Smooth muscle cell (in vitro differentiated cells): Measurements from ENCODE around the gene ACOT13. TPM values are rescaled to one million over a fixed set of nuclear protein-coding genes. Genes with fewer than 3 reads are reported as not detected.

Source experiments
- DNase-seq: peaks from one replicate; lab custom pipeline; 2025; ENCODE audit not compliant: unreplicated experiment; lab: John Stamatoyannopoulos, UW
- H2AFZ ChIP-seq: fragments of 200-600 bp; sonication (generic); 2 replicates; pipeline ENCODE4 v1.6.0; 2016; ENCODE audit warnings: antibody characterized with exemption, low read depth, mild to moderate bottlenecking
- H3F3A ChIP-seq: fragments of 200-600 bp; sonication (generic); 2 replicates; pipeline ENCODE4 v1.6.0; 2017; ENCODE audit warnings: antibody characterized with exemption, low read depth
- H3K27ac ChIP-seq: fragments of 200-600 bp; sonication (generic); 2 replicates; pipeline ENCODE4 v1.5.1; 2016; ENCODE audit warnings: low read depth, mild to moderate bottlenecking
- H3K27me3 ChIP-seq: fragments of 200-600 bp; sonication (generic); 2 replicates; pipeline ENCODE4 v1.6.1; 2016; ENCODE audit warnings: low read depth, mild to moderate bottlenecking
- H3K36me3 ChIP-seq: fragments of 200-600 bp; sonication (generic); 2 replicates; pipeline ENCODE4 v1.5.1; 2016; ENCODE audit warnings: low read depth
- H3K4me1 ChIP-seq: fragments of 200-600 bp; sonication (generic); 2 replicates; pipeline ENCODE4 v1.5.1; 2016; ENCODE audit warnings: low read depth
- H3K4me2 ChIP-seq: fragments of 200-600 bp; sonication (generic); 2 replicates; pipeline ENCODE4 v1.6.0; 2016; ENCODE audit warnings: mild to moderate bottlenecking
- H3K4me3 ChIP-seq: fragments of 200-600 bp; sonication (generic); 2 replicates; pipeline ENCODE4 v1.5.1; 2016; ENCODE audit warnings: mild to moderate bottlenecking
- H3K79me2 ChIP-seq: fragments of 200-600 bp; sonication (generic); 2 replicates; pipeline ENCODE4 v1.6.0; 2016; ENCODE audit warnings: low read depth, mild to moderate bottlenecking
- H3K9ac ChIP-seq: fragments of 200-600 bp; sonication (generic); 2 replicates; pipeline ENCODE4 v1.6.0; 2016; ENCODE audit warnings: low read depth
- H3K9me3 ChIP-seq: fragments of 200-600 bp; sonication (generic); replicated peaks from 2 replicates; pipeline ENCODE4 v1.5.1; 2016; ENCODE audit warnings: low read depth
- H4K20me1 ChIP-seq: fragments of 200-600 bp; sonication (generic); 2 replicates; pipeline ENCODE4 v1.6.0; 2016; ENCODE audit warnings: low read depth
- CTCF ChIP-seq: fragments of 200-600 bp; sonication (generic); IDR thresholded peaks from 2 replicates; pipeline ENCODE4 v1.5.1; 2017; ENCODE audit warnings: borderline replicate concordance, mild to moderate bottlenecking, antibody characterized with exemption; ENCODE audit not compliant: insufficient read depth, poor library complexity, severe bottlenecking
- WGBS: methylation state at CpG from one replicate; pipeline ENCODE4 v1.1.7; 2016; ENCODE audit warnings: low lambda C conversion rate; 5-methylcytosine and 5-hydroxymethylcytosine counted together
- polyA plus RNA-seq: library from polyadenylated mRNA; unstranded; fragments of >200 nt; fragmentation: Nextera tagmentation; extraction: Ambion mirVana; gene quantifications from 2 replicates; pipeline ENCODE4 v1.2.1, GENCODE V29; 2016
- total RNA-seq: library from RNA; depleted of rRNA; stranded (reverse); fragments of >200 nt; gene quantifications from 2 replicates; pipeline ENCODE4 v1.2.3, GENCODE V29; 2014

Gene ACOT13
- total and polyA plus RNA-seq, 2 experiments from 2014 or later, result 7.3 to 43.7 TPM

GRCh38 chr6:24683297-24684296, 16.7 kb downstream of the ACOT13 start:
- whole genome bisulfite sequencing, result 59% methylated on average over 12 of the region's 12 CpGs
- TF ChIP-seq CTCF, result no peak
- Histone ChIP-seq H2AFZ (no peak overlapping the region), H3K9me3 (no peaks in the 10 kb centered on the region), H4K20me1 (no peaks in the 10 kb centered on the region), H3K4me3 (no peak overlapping the region), H3K4me1 (no peaks in the 10 kb centered on the region), H3K9ac (no peak overlapping the region), H3K27ac (no peak overlapping the region), H3F3A (no peaks in the 10 kb centered on the region), H3K27me3 (no peaks in the 10 kb centered on the region), H3K4me2 (no peak overlapping the region), H3K79me2 (no peaks in the 10 kb centered on the region), H3K36me3 (no peaks in the 10 kb centered on the region)
- DNase-seq, result no peak

DNA sequence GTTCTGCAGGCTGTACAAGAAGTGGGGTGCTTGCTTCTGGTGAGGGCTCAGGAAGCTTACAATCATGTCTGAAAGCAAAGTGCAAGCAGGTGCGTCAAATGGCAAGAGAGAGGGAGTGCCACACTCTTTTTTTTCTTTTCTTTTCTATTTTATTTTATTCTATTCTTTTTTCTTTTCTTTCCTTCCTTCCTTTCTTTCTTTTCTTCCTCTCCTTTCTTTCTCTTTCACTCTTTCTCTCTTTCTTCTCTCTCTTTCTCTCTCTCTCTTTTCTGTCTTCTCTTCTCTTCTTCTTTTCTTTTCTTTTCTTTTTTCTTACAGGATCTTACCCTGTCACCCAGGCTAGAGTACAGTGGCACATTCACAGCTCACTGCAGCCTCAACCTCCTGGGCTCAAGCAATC, 19.5 kb downstream of the ACOT13 start:
- Histone ChIP-seq H3K27ac (no peak overlapping the region), H3K9ac (no peak overlapping the region), H4K20me1 (no peaks in the 10 kb centered on the region), H3F3A (no peaks in the 10 kb centered on the region), H3K36me3 (no peaks in the 10 kb centered on the region), H2AFZ (no peak overlapping the region), H3K9me3 (no peaks in the 10 kb centered on the region), H3K4me2 (no peak overlapping the region), H3K27me3 (no peaks in the 10 kb centered on the region), H3K79me2 (no peaks in the 10 kb centered on the region), H3K4me3 (no peak overlapping the region), H3K4me1 (no peaks in the 10 kb centered on the region)
- no peak for TF ChIP-seq CTCF
- WGBS, result 97% methylated on average over 1 of the region's 1 CpG
- no peak for DNase-seq

DNA sequence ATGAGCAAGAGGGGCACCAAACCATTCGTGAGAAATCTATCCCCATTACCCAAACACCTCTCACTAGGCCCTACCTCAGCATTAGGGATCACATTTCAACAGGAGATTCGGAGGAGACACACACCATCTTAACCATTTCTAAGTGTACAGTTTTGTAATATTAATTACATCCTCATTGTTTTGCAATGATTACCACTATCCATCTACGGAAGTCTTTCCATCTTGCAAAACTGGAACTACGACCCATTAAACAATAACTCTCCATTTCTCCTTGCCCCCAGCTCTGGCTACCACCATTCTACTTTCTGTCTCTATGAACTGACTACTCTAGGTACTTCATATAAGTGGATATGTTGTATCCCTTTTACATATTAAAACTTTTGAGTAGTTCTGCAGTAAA, 20.1 kb downstream of the ACOT13 start:
- Histone ChIP-seq H2AFZ (no peak overlapping the region), H3K9ac (no peak overlapping the region), H3K36me3 (no peaks in the 10 kb centered on the region), H3K9me3 (no peaks in the 10 kb centered on the region), H3K79me2 (no peaks in the 10 kb centered on the region), H3K4me3 (no peak overlapping the region), H4K20me1 (no peaks in the 10 kb centered on the region), H3K27ac (no peak overlapping the region), H3K4me1 (no peaks in the 10 kb centered on the region), H3K4me2 (no peak overlapping the region), H3K27me3 (no peaks in the 10 kb centered on the region), H3F3A (no peaks in the 10 kb centered on the region)
- no peak for TF ChIP-seq CTCF
- no peak for DNase-seq
- WGBS, result 91% methylated on average over 4 of the region's 4 CpGs
